ENCODE results near the gene ZMYM5. TPM values are rescaled to one million over a fixed set of nuclear protein-coding genes. Genes with fewer than 3 reads are reported as not detected.

ZMYM5 gene
- total RNA-seq, 2 donors from 2014 or later, result 6.4 to 13.8 TPM

DNA sequence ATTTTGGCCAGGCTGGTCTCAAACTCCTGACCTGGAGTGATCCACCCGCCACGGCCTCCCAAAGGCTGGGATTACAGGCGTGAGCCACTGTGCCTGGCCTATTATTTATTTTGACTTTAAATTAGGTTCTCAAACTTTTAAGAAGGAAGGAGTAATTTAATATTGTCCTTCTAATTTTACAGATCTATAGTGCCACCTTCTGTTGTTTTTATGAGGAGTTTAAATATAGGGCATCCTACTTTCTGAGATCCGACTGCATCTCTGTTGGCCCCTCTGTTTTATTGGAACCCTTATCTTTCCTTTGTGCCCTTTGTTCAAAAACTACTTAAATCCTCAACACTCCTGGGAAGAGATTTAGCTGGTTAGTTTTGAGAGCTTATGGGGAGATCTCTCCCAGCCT, 25.4 kb upstream of the ZMYM5 start:
- no peaks in the 10 kb centered on the region for H3K36me3 ChIP-seq
- no peak for DNase-seq
- H3K4me3 ChIP-seq, result no peak overlapping the region
- H3K27me3 ChIP-seq, result no peaks in the 10 kb centered on the region
- no peak overlapping the region for H3K27ac ChIP-seq
- no peak overlapping the region for H3K9ac ChIP-seq (ENCODE audit: low read depth in 2 of 2, low read length in 2 of 2)
- H3K4me1 ChIP-seq, result no peaks in the 10 kb centered on the region
- TF ChIP-seq, protein P1, sequence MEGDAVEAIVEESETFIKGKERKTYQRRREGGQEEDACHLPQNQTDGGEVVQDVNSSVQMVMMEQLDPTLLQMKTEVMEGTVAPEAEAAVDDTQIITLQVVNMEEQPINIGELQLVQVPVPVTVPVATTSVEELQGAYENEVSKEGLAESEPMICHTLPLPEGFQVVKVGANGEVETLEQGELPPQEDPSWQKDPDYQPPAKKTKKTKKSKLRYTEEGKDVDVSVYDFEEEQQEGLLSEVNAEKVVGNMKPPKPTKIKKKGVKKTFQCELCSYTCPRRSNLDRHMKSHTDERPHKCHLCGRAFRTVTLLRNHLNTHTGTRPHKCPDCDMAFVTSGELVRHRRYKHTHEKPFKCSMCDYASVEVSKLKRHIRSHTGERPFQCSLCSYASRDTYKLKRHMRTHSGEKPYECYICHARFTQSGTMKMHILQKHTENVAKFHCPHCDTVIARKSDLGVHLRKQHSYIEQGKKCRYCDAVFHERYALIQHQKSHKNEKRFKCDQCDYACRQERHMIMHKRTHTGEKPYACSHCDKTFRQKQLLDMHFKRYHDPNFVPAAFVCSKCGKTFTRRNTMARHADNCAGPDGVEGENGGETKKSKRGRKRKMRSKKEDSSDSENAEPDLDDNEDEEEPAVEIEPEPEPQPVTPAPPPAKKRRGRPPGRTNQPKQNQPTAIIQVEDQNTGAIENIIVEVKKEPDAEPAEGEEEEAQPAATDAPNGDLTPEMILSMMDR (IDR thresholded peaks at IDR 0.05), result no peak
- H3K9me3 ChIP-seq, result no peaks in the 10 kb centered on the region
- intact Hi-C loops (cut with DNase I), result no loop called here

DNA sequence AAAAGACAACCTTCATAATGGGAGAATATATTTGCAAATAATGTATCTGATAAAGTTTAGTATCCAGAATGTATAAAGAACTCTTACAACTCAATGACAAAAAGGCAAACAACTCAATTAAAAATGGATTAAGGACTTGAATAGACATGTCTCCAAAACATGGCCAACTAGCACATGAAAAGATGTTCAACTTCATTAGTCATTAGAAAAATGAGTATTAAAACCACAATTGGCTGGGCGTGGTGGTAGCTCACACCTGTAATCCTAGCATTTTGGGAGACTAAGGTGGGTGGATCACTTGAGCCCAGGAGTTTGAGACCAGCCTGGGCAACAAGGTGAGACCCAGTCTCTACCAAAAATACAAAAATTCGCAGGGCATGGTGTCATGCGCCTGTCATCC, 18.8 kb upstream of the ZMYM5 start:
- Histone ChIP-seq H3K4me1 (no peaks in the 10 kb centered on the region), H3K27ac (no peak overlapping the region)

GRCh38 chr13:19881641-19882040, 18.2 kb upstream of the ZMYM5 start:
- Histone ChIP-seq H3K4me1 (no peaks in the 10 kb centered on the region), H3K4me3 (no peak overlapping the region), H3K36me3 (no peaks in the 10 kb centered on the region), H3K27ac (no peak overlapping the region), H3K9ac (ENCODE audit: low read depth in 2 of 2, low read length in 2 of 2) (no peak overlapping the region), H3K27me3 (no peaks in the 10 kb centered on the region), H3K9me3 (no peaks in the 10 kb centered on the region)
- intact Hi-C loops (cut with DNase I), result no loop called here
- no peak for DNase-seq
- TF ChIP-seq, protein P1 (IDR thresholded peaks at IDR 0.05), result no peak

More for the DNA sequence above, 18.8 kb upstream of the ZMYM5 start:
- no peak for DNase-seq
- intact Hi-C loops (cut with DNase I), result no loop called here
- no peak overlapping the region for H3K9ac ChIP-seq (ENCODE audit: low read depth in 2 of 2, low read length in 2 of 2)
- TF ChIP-seq, protein P1 (IDR thresholded peaks at IDR 0.05), result no peak
- H3K36me3 ChIP-seq, result no peaks in the 10 kb centered on the region
- H3K9me3 ChIP-seq, result no peaks in the 10 kb centered on the region
- H3K27me3 ChIP-seq, result no peaks in the 10 kb centered on the region
- H3K4me3 ChIP-seq, result no peak overlapping the region

DNA sequence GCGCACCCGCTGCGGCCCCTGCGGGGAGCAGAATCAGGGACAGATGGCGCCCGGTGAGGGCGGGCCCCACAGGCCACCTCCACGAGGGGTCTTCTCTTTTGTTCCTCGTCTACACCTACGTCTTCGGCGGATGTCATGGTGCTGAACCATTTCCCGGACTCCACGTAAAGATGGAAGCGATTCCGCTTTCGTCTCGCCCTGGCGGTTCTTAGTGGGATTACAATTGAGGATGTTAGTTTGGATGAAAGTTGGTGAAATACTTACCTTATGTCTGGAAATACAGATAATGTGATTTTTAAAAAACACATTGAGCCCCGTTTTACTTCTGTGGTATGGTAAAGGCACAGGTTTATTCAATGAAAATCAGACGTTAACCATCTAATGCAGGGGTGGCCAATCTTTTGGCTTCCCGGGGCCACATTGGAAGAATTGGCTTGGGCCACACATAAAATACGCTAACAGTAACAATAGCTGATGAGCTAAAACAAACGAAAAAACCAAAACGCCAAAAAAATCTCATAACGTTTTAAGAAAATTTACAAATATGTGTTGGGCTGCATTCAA, 1.4 kb upstream of the ZMYM5 start:
- H3K9ac ChIP-seq (ENCODE audit: low read depth in 2 of 2, low read length in 2 of 2), result peak overlapping the region; percentile 84 to 97
- peak overlapping the region; percentile 53 for H3K4me3 ChIP-seq
- H3K36me3 ChIP-seq, result no peaks in the 10 kb centered on the region
- H3K9me3 ChIP-seq, result no peaks in the 10 kb centered on the region
- H3K4me1 ChIP-seq, result no peaks in the 10 kb centered on the region
- no peaks in the 10 kb centered on the region for H3K27me3 ChIP-seq
- intact Hi-C loops (cut with DNase I), result loop anchor here (5.0 to 10.0 kb wide), 2 partner anchors 80 to 92 kb away; partner anchors contain the start of genes PSPC1 and ZMYM2
- peak overlapping the region; percentile 100 for H3K27ac ChIP-seq
- DNase-seq, result peak; percentile 80
- TF ChIP-seq, protein P1 (IDR thresholded peaks at IDR 0.05), result peak; percentile 56

- TF ChIP-seq, protein P1 (IDR thresholded peaks at IDR 0.05), result no peak
- Histone ChIP-seq H3K36me3 (no peaks in the 10 kb centered on the region), H3K4me3 (peak overlapping the region; percentile 53), H3K9me3 (no peaks in the 10 kb centered on the region), H3K27me3 (no peaks in the 10 kb centered on the region), H3K9ac (ENCODE audit: low read depth in 2 of 2, low read length in 2 of 2) (peak overlapping the region; percentile 84 to 97), H3K4me1 (no peaks in the 10 kb centered on the region), H3K27ac (peak overlapping the region; percentile 100)
- peak; percentile 72 for DNase-seq
- intact Hi-C loops (cut with DNase I), result loop anchor here (5.0 to 10.0 kb wide), 2 partner anchors 79 to 93 kb away; partner anchors contain the start of genes PSPC1 and ZMYM2
Measured at GRCh38 chr13:19864024-19864745, 736 bp upstream of the ZMYM5 start.
